Iris pigment epithelial cell (primary cell): ENCODE measurements around the gene NEDD8.
"Not testable (repeated sequence)": the region's sequence is repeated elsewhere in the genome, so short reads cannot be mapped to it uniquely, and the experiment has no call there.

Experiments
- DNase-seq: peaks from one replicate; pipeline ENCODE4 v3.0.0-alpha.2; 2011; ENCODE audit warnings: low read depth

Gene NEDD8

DNA sequence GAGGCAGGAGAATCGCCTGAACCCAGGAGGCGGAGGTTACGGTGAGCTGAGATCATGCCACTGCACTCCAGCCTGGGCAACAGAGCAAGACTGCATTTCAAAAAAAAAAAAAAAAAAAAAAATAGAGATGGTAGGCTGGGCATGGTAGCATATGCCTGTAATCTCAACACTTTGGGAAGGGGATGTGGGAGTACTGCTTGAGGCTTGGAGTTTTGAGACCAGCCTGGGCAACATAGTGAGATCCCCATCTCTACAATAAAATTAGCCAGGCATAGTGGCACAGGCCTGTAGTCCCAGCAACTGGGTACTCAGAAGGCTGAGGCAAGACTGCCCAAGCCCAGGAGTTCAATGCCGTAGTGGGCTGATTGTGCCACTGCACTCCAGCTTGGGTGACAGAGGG lies 9.2 kb downstream of the NEDD8 start:
- not testable (repeated sequence) for DNase-seq

- no peak for DNase-seq
These were observed 12.6 kb downstream of the NEDD8 start for GRCh38 chr14:24219521-24219920.

- DNase-seq, result no peak
These were observed 13.1 kb downstream of the NEDD8 start for GRCh38 chr14:24219080-24219479.

GRCh38 chr14:24216876-24217275 lies 15.3 kb downstream of the NEDD8 start:
- DNase-seq, result not testable (repeated sequence)

GRCh38 chr14:24216345-24216699 lies 15.8 kb downstream of the NEDD8 start:
- DNase-seq, result no peak

DNA sequence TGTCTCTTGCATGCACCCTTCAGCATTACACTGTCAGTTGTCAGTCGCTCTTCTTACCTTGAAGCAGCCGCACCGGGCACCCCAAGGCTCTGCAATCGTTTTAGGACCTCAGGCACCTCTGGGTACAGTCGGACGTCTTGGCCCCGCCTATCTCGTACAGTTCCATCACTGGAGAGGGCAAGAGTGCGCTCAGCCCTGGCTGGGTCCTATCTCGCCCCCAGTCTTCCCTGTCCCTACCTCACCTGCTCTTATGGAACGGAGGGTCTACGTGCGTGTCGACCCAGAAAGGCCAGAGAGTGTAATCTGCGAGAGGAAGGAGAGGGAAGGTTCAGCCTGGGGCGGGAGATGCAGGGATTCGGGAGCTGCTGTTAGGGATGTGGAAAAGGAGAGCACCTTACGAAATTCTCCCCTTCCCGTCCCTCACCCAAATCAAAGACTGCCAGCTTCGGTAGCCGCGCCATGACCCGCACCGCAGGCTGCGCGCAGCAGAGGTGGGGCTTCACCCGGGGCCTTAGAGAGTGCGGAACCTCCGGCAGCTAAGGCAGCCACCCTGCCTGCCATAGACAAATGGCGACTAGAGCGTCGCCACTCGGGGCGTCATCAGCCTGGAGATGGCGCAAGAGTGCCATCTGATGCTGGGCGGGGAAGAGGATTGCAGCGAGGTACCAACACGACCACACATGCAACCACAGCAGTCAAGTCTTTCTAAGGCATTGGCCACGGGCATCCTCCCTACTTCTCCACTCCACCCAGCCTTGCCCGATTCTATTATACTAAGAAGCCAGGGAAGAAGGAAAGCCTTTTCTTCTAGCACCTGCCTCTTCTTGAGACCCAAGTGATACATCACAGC lies 16.4 kb downstream of the NEDD8 start, which contains the start of gene MDP1:
Gene MDP1, minus strand, starts transcription at position 572 of the 850 bp plus-strand sequence. Its CDS starts 111 bp downstream, at position 461.
- DNase-seq, result peak; percentile 82

- no peak for DNase-seq
These were observed 18.1 kb downstream of the NEDD8 start for GRCh38 chr14:24213866-24214662.

DNA sequence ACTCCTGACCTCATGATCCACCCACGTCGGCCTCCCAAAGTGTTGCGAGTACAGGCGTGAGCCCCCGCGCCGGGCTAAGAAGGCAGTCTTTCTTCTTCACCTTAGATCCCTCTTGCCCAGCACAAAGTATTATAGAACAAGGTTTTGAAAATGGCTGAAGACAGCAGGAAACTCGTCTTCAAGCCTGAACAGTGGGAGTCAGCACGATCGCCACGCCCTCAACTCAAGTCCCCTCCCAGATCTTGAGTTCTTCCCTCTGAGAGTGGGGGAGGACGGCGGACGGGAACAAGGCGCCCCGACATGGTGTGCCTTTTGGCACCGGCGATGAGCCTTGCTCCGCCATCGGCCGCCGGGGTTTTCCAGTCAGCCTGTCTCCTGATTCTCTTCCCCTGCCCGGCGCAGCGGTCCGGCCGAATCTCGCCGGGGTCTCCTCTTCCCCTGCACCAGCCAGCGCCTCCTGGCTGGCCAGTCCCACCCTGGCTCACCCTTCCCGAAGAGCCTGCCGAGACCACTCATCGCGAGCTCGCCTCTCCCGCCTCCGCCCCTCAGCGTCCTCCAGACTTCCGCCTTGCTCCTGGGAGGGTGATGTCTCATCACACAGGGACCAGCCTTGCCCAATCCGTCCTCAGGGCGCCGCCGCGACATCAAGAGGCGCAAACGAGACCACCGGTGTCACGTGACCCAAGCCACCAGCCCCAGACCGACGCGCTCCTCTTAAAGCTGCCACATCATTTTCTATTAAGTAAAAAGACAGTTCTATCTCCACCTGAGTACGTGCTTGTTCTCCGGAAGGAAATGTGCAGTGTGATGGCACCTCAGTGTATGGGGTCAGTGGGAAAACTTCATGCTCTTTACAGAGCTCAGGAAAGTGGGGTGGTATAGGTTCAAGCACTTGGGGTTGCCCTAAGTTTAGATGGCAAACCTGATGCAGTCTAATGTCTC lies 19.0 kb downstream of the NEDD8 start, which contains the start of gene CHMP4A:
Gene CHMP4A, minus strand, starts transcription at position 565 of the 942 bp plus-strand sequence. Its CDS starts 49 bp downstream, at position 516.
- DNase-seq, result peak; percentile 99

GRCh38 chr14:24211311-24211710 lies 20.9 kb downstream of the NEDD8 start:
- no peak for DNase-seq

GRCh38 chr14:24207625-24208024 lies 24.5 kb downstream of the NEDD8 start:
- DNase-seq, result no peak

DNA sequence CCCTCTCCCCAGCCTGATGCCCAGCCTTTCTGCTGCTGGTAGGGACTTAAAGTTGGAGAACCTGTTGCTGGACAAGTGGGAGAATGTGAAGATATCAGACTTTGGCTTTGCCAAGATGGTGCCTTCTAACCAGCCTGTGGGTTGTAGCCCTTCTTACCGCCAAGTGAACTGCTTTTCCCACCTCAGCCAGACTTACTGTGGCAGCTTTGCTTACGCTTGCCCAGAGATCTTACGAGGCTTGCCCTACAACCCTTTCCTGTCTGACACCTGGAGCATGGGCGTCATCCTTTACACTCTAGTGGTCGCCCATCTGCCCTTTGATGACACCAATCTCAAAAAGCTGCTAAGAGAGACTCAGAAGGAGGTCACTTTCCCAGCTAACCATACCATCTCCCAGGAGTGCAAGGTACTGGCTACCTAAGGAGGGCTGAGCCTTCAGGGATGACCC lies 25.0 kb downstream of the NEDD8 start:
- DNase-seq, result no peak

GRCh38 chr14:24206260-24207103 lies 25.7 kb downstream of the NEDD8 start:
- DNase-seq, result no peak

- DNase-seq, result no peak
These were observed 27.7 kb downstream of the NEDD8 start for GRCh38 chr14:24204163-24205146.

- DNase-seq, result not testable (repeated sequence)
These were observed 28.8 kb downstream of the NEDD8 start for GRCh38 chr14:24203249-24203886.

- not testable (repeated sequence) for DNase-seq
These were observed 29.6 kb downstream of the NEDD8 start for GRCh38 chr14:24202538-24202937.

DNA sequence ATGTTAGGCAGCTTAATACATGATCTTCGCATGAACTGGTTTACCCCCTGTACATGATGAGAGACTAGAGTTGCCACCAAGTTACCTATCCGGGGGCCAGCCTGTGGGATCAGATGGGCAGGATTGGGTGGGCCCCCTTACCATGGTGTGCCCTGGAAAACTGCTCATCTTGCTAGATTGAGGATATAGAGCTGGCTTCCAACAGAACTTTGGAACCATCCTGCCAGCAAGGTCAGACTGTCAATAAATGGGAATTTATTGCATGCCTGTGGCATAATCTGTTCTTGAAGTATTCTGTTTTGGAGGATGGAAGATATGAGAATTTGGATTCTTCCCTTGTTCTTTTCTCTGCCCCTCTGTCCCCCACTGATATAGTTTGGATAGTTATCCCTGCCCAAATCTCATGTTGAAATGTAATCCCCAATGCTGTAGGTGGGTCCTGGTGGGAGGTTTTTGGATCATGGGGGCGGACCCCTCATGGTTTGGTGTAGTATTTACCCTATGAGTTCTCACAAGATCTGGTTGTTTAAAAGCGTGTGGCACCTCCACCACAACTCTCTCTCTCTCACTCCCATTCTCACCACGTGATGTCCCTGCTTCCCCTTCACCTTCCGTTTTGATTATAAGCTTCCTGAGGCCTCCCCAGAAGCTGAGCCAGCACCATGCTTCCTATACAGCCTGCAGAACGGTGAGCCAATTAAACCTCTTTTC lies 33.2 kb downstream of the NEDD8 start:
- DNase-seq, result no peak

GRCh38 chr14:24197056-24197450 lies 35.1 kb downstream of the NEDD8 start:
- DNase-seq, result no peak
